Stimulated activated naive CD8-positive, alpha-beta T cell treated with anti-CD3 and anti-CD28 coated beads, Interleukin-15, Interleukin-2, amounts not matched to agents 100 U/mL and 50 U/mL, for 24 hours (primary cell): ENCODE results near the gene ZNF248.

Source experiments
- ATAC-seq: fragments of 150-1000 bp; cut with Tn5 transposase; one replicate; pipeline ENCODE4 v1.10.0; 2021
- DNase-seq: peaks from one replicate; pipeline ENCODE4 v3.0.0; 2021

The ZNF248 gene

DNA sequence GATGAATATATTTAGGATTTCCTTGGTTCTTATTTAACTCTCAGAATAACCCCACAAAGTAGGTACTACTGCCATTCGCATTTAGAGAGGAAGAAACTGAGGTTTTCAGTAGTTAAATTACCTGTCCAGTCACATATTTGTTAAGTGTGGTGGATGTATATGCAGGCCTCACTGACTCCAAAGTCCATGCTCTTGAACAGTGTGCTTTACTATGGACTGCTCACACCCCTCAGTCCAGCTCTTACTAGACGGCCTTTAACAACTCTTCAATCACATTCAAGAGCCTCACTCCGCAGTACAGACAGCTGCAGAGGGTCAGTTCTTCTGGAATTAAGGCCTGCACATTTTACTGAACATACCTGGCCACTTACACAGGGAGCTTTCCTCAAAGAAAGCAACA, 36.2 kb downstream of the ZNF248 start:
- ATAC-seq (no peak), DNase-seq (no peak)

DNA sequence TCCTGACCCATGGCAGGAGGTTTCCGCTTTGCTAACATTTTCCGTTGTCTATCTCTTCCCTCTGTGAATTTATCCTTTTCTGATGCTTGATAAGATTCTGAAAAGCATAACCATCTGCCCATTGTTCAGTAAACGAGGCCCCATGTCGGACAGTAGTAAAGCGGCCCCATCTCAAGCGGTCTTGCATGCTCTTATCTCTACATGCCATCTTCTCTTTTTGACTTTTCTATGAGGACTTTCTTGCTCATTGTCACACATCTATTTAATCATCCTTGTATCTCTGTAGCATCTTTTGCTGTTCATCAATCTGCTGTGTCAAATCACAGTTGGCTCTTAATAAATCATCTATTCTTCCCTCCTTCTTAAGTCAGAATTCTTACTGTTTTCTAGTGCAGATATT, 37.6 kb downstream of the ZNF248 start:
- no peak for DNase-seq
- ATAC-seq = no peak

DNA sequence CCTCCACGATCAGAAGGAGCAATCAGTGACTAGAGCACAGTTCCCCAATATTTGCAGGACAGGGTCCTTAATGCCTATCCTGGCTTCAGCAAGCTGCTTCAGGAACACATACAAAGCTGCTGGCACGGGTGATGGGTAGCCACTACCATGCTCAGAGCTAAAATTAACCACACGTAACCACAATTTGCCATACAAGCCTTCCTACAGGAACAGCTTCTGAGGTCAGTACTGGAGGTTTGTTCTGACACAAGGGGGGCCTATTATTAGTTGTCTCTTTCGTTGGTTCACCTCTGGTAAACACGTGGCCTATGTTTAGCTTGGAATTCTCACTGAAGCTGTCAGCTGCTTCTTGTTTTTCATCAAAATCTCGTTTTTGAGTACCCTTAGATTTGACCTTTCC, 41.1 kb downstream of the ZNF248 start:
- ATAC-seq (no peak), DNase-seq (no peak)

DNA sequence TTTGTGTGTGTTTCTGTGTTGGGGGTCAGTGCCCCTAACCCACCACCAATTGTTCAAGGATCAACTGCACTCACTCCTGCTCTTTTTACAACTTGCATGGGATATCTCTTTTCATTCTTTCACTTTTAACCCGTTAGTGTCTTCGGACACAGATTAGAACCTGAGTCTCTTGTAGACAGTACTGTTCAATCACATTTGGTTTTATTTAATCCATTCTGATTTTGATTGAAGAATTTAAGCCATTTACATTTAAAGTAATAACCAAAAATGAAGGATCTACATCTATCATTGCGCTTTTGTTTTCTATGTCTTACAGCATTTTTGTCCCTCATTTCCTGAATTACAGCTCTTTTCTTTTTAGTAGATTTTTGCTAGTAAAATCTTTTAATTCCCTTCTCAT, 43.6 kb downstream of the ZNF248 start:
- DNase-seq = no peak
- ATAC-seq = no peak

DNA sequence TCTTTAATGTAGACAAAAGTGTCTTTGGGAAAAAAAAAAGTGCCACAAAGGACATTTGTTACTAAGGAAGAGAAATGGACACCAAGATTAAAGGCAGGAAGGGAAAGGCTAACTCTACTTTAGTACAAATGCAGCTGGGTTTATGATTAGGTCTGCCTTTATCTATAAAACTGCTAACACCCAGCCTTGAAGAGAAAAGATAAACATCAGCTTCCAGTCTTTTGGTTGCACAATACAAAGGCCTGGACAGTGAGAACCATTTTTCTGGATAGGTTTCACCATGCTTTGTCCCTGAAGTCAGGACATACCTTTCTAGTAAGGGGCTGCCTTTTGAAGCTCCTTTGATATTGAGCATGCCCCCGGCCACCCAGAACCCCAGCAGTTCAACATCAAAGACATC, 45.1 kb downstream of the ZNF248 start:
- ATAC-seq (no peak), DNase-seq (no peak)

DNA sequence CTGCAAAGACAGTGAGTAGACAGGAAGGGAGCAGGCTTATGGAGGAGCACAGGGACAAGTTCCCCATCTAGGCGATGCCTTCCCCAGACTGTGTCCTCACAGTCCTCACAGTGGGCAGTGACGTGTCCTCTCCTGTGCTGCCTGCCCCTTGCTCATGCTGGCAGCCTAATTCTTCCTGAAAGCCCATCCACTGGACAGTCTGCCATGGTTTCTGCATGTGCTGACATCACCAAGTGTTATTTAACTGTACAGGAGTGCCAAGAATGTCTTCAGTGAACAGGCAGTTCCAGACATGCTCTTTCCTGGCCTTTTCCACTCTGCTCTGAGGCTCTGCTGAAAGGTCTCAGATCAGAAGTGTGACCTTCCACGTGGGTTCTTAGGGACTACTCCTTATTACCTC, 54.1 kb downstream of the ZNF248 start:
- DNase-seq = no peak

DNA sequence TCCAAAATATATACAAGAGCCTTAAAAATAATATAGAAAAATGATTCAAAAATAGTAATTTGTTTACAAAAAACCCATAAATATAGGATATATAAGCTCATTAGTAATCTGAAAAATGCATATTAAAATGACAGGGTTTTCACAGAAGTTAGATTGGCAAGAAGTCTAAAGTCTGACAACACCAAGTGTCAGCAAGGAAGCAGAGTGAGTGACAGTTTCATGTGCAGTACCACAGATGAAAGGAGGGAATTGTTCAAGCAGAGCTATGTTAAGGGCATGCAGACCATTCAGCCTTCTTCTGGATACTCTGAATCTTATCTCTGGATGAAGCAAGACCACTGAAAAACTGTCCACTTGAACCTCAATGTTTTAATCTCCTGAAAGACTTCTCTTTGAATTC, 55.9 kb downstream of the ZNF248 start:
- no peak for DNase-seq
- no peak for ATAC-seq

More for the DNA sequence above, 54.1 kb downstream of the ZNF248 start:
- no peak for ATAC-seq

DNA sequence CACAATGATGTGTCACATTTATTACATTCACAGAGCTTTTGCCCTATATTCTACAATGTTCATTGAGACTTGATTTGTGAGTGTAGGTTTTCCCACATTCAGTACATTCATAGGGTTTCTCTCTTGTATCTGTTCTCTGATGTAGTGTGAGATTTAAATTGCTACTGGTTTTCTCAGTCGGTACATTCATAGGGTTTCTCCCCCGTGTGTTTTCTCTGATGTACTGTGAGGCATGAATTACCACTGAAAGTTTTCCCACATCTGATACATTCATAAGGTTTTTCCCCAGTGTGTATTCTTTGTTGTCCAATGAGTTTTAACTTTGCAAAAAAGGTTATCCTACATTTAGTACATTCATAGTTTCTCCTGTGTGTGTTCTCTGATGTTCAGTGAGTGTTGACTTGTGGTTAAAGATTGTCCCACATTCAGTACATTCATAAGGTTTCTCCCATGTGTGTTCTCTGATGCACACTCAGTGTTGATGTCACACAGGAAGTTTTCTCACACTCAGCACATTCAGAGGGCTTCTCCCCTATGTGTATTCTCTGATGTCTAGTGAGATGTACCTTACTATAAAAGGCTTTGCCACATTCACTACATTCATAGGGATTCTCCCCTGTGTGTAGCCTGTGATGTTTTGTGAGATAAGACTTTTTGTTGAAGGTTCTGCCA, 63.0 kb downstream of the ZNF248 start:
- DNase-seq = no peak
- ATAC-seq = no peak

DNA sequence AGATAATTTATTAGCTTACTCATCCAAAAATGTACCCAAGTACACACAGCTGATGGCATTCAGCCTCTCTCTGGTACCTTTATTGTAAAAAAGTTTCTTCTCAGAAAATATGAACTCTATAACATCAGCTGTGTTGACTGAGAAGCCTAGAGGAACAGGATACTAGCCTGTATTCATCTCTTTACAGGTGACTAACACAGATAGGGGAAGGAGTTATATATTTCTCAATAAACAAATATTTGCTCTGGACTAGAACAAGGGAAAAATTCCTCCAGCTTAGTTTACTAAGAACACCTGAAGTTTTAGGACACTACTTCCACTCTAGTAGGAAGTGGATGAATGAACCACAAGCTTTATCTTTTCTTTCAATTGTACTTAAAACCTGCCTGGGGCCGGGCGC, 67.8 kb downstream of the ZNF248 start:
- DNase-seq (no peak), ATAC-seq (no peak)

DNA sequence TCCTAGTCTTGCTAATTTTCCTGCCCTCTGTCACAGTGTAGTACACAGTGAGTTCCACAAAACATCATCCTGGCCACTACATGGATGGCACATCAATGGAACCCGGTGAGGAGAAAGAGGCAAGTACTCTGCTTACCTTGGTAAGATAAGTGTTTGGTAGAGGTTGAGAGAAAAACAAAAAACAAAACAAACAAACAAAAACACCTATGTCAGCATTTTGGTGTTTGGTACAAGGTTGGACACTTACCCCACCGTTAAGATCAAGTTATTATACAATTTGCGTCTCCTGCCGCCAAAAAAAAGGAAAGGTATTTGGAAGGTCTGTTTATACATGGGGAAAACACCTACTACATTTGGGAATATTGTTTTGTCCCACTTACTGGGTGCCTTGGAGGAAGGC, 72.7 kb downstream of the ZNF248 start:
- ATAC-seq = no peak

DNA sequence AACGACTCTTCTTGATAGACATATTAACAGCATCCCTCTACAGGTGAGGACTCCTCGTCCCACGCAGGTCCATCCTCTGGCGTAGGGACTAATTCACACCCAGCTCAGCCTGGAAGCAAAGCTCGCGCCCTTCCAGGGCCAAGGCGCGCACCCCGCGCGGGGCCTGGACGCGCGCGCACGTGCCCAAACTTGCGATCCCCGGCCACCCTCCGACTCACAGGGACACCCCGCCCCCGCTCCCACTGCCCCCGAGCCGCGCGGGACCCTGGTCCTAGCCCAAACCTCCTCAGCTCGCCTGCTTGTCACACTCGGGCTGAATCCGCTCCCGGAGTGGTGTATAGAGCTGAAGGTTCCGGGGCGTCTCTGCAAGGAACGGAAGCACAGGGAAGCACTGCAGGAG, 76.9 kb downstream of the ZNF248 start:
- DNase-seq (no peak), ATAC-seq (no peak)

More for the DNA sequence above, 72.7 kb downstream of the ZNF248 start:
- DNase-seq = no peak

DNA sequence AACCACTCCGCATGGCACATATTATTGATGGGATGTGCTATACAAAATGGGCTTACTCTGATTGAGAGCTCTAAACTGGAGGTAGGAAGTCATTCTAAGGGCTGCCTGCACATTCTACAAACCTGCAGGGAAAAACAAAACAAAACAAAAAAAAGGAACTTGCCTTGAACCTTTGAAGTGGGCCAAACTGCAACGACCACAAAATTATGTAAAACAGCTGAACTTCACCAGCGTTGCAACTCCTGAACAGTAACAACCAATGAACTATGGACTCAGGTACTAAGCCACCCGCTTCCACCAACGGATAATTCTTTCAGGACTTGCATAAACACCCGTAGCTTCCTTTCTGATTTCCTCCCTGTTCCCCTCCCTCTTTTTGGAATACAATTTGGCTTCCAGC, 80.4 kb downstream of the ZNF248 start:
- ATAC-seq (no peak), DNase-seq (no peak)

DNA sequence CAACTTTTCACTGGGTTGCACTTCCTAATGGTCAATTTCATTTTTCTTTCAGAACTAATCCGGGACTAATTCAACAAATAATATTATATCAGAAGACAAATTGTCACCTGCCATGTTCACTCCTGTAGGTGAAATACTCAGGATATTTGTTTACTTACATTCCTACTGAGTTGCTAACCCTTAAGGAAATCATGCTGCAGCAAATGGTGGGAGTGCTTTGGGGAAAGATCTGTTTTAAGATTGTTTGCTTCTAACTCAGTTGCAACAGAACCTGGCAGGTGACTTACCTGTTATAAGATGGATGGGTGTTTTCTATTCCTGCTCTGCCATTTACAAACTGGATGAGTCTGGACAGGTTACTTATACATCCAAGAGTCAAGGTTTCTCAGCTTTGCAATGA, 81.8 kb downstream of the ZNF248 start:
- no peak for ATAC-seq
- DNase-seq = no peak

DNA sequence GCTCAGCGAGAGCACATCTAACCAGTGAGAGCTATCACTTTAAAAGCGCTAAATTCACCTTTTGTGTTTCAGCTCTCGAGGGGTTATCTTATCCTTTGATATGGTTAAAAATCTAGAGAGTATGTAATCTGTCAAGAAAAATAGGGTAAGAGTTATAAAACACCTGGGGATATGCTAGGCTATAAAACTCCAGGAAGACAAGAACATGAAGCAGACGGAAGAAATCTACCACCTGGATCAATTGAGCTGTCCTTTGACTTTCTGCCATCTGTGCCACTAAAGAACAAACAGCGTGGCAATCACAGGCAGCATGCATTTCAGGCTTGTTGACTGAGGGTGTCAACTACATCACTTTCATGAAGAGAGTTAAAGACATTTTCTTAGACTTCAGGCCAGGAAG, 83.1 kb downstream of the ZNF248 start:
- no peak for DNase-seq
- ATAC-seq = no peak

DNA sequence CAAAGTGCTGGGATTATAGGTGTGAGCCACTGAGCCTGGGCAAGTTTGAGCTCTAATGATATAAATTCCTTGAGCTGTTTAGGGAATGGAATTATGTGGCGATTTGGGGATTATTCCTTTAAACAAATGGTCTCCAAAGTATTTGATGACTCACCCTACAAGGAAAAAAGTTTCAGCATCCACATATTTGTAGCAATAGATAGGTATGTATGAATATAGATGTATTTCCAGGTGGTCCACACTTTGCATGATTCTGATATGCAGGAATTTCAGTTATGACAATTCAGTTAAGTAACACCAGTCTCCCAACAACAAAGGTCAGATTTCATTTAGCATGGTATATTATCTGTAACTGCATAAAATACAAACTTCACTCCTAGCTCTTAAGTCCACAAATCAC, 92.2 kb downstream of the ZNF248 start:
- DNase-seq (no peak), ATAC-seq (no peak)

DNA sequence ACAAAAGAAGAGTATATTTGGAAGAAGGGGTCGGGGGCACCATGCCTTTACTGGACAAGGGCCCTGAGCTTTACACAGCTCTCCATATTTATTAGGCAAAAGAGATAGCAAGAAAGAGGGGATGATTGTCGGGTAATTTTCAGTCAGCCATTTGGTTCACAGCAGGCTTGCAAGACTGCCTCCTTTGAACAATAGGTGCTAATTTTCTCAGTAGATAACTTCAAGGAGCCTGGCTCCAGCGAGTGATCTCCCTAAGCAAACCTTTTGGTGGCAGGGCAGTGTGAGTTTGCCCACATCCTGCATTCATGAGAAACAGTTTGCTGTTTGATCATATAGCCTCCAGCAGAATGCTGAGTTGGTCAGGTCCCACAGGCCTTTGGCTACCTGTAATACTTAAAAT, 94.3 kb downstream of the ZNF248 start:
- no peak for DNase-seq
- ATAC-seq = no peak

DNA sequence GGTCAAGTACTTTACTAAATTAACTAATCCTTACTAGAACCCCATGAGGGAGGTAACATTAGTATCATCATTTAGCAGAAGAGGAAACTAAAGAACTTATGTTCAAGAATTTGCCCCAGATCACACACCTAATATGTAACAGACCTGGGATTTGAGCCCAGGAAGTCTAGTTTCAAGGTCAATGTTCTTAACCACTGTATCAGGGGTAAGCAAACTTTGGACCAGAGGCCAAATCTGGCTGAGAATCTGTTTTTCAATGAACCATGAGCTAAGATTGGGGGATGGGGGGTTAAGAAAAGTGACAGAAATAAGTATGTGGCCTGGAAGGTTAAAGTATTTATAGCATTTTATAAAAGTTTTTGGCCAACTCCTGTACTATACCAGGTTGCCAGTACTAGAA, 95.1 kb downstream of the ZNF248 start:
- ATAC-seq = no peak
- no peak for DNase-seq

DNA sequence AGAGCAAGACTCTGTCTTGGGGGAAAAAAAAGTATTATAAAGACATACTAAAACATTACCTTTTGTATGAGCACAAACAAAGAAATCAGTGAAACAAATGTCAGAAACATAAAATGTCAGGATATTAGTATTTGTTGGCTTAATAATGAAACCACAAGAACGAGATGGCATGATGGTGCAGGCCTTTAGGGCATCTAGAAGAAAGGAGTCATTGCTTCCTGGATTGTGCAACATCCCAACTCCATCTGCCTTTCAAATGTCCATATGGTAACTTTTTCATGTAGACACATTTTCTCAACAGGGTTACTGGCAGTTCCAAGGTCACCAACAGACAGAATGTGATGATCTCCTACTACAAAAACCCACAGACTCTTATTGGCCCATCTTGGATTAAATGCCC, 96.6 kb downstream of the ZNF248 start:
- no peak for ATAC-seq
- no peak for DNase-seq

DNA sequence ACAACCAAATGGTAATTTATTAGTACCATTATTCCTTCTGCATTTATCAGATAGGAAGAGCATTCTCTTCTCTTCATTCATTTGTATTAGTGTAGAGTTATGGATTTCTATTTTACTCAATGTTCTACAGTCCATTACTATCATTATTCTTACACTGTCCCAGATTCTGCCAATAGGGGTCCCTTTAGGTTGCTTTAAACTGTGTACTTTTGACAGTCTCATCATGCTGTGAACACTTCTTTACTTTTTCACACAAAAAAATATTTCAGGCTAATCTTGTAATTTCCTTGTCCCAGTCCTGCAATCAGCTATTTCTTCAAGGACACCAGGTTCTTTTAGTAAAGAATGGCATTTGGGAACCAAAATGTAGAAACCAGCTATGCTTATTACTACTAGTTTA, 99.3 kb downstream of the ZNF248 start:
- DNase-seq = no peak
- ATAC-seq = no peak

DNA sequence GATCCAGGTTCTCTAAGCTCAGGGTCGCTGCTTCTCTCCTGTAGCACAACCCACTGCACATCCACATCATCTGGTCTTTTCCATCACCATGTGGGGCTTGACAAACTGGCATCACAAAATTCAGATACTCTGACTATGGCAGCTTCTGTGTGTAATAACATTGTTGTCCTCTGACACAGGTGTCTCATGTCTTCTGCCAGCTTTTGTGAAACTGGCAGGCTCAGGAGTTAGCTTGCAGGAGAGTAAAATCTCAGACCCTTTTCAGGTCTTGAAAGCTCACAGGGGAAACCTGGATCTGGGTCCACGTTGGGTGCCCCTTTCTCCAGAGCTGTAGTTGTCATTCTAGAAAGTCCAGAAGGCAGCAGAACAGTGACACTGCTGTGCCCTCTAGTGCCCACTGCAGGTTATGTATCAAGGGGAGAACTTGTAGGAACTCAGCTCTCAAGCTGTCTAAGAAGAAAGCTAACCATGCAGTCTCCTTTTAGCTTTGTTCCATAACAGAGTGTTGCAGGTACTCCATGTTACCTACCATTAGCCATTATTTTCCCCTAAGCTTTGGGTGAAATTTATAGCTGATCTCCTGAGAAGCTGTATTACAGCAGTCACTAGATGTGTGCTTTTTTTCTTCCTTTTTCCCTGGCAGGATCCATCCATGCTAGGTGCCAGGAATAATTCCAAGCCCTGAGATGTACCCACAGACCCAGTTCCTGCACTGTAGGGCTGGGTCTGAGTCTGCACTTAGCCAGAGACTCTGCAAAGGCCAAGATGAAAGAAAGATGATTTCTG, 102.7 kb downstream of the ZNF248 start:
- ATAC-seq (no peak), DNase-seq (no peak)

DNA sequence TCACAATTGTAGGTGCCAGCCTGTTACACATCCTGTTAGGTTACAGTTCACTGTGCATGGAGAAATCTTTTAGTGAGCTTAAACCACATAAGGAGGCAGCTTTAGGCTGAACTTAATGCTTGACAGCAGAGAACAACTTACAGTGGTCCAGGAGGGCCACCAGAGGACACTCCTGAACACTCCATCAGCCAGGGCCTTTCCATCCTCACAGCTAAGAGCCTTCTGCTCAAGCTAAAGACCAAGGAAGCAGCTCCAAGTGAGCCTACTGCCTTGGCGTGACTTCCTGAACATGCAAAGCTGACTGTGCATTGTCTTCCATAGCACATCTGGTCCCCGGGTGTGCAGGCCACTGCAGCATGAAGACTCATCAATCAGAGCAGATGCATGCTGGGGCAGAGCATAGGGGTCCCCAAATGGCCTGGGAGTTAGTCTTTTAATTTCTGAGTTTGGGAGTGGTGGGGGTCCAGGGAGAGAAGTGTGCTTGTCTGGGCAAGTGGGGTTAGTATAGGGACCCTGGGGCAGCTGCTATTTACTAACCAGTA, 105.0 kb downstream of the ZNF248 start:
- ATAC-seq = no peak
- no peak for DNase-seq

DNA sequence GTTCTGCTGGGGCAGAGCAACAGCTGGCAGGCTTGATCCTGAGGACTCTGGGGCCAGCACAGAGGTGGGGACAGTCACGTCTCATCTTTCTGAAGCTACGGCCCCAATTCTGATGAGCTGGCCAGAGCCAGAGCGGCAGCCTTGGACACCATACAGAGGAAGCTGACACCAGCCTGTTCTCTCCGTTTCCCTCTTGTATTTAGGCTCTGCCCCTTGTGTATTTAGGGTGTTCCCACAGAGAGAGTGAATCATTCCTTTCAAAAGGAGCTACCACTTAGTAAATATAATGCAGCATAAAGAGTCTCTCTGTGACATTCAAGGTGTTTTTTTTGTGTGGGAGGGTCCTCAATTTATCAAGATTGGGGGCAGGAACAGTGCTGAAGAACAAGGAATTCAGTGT, 109.2 kb downstream of the ZNF248 start:
- DNase-seq = no peak
- no peak for ATAC-seq

DNA sequence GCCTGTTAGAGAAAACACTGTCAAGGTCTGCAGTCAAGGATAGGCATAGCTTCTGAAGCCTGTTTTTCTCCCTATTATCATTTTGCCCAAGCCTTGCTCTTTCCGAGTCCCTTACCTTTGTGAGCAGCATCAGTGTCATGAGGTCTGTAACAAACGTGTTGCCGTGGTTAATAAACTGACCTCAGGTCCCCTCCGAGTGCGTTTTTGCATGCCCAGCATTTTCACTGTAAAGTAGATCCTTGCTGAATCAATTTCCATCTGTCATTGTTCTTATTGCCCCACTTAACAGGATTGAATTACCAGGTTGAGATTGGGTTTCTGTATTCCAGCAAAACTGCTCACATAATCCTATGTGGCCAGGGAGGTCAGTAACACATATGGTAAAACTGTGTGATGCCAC, 110.3 kb downstream of the ZNF248 start:
- no peak for ATAC-seq
- no peak for DNase-seq

DNA sequence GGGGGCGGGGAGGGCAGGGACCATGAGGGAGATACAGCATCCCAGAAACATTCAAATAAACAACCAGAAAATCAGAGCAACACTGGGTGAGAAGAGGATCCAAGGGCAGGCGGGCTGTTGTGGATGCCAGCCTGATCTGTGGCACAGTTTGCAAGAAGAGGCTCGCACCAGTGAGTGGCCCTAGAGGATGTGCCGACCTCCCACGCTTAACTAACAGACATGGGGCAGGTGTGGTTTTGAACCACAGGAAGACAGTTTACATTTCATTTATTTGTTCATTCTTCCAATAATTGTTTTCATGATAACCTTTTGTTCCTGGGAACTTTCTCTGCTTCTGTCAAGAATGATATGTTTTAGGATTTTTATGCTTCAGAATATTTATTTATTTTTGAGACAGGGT, 115.6 kb downstream of the ZNF248 start:
- DNase-seq = no peak
- no peak for ATAC-seq
